Ovary (tissue), 9 donors: ENCODE results near the gene OPN5. TPM values are rescaled to one million over a fixed set of nuclear protein-coding genes. Genes with fewer than 3 reads are reported as not detected.

Experiments used
- DNase-seq, 5 donors: peaks; one replicate each; pipeline ENCODE4 v3.0.0-alpha.2; 2019 to 2020
- H3K27ac ChIP-seq, 2 donors: fragments of 200-600 bp; one replicate each; pipeline versions ENCODE4 v1.5.1 to v1.8.0; 2019 to 2022
- H3K27me3 ChIP-seq: fragments of 200-600 bp; one replicate; pipeline ENCODE4 v1.8.0; 2022
- H3K36me3 ChIP-seq: fragments of 200-600 bp; sonication (generic); one replicate; pipeline ENCODE4 v1.5.1; 2019
- H3K4me1 ChIP-seq: one replicate; pipeline ENCODE4 v1.8.1; 2013; ENCODE audit warnings: mild to moderate bottlenecking, moderate library complexity; ENCODE audit not compliant: insufficient read depth
- H3K4me3 ChIP-seq: fragments of 200-600 bp; sonication (generic); one replicate; pipeline ENCODE4 v1.5.1; 2017
- H3K9me3 ChIP-seq, 2 donors: fragments of 200-600 bp in 1 of 2; sonication (generic) in 1 of 2; one replicate each; pipeline versions ENCODE4 v1.5.1 to v1.8.1; 2013 to 2019; ENCODE audit warnings: mild to moderate bottlenecking in 1 of 2, moderate library complexity in 1 of 2
- EP300 ChIP-seq: sonication (generic); formaldehyde crosslinking; IDR thresholded peaks from one replicate; pipeline ENCODE4 v1.6.1; 2017; ENCODE audit warnings: antibody characterized with exemption
- POLR2A ChIP-seq: fragments of 450-650 bp; IDR thresholded peaks from one replicate; pipeline ENCODE4 v1.6.1; 2017; ENCODE audit warnings: antibody characterized with exemption, mild to moderate bottlenecking, moderate library complexity
- WGBS, 3 donors: extraction: QIAGEN DNeasy Blood & Tissue Kit in 1 of 3; methylation state at CpG; one replicate each; pipeline versions ENCODE4 v1.1.5 to v1.1.7; 2013 to 2017; 5-methylcytosine and 5-hydroxymethylcytosine counted together
- intact Hi-C, 4 donors: fragments of 100-400 bp; cut with DNase I; formaldehyde crosslinking; loops; one replicate each; pipeline versions ENCODE4 v1.11.0 to v1.15.1; 2022 to 2023
- polyA plus RNA-seq, 2 donors: library from polyadenylated mRNA; stranded (reverse); fragments of 200-250 nt in 1 of 2; fragments of 350-450 nt in 1 of 2; fragmentation: Illumina TruSeq in 1 of 2; extraction: RNeasy Lipid Tissue Mini Kit (QIAGEN cat#74804) in 1 of 2; gene quantifications; one replicate each; pipeline ENCODE4 v1.2.3, GENCODE V29; 2013 to 2014
- total RNA-seq, 7 donors: library from RNA; depleted of rRNA in 2 of 7; stranded (reverse); fragments of >200 nt in 2 of 7; fragmentation: NEBNext Ultra II Directional in 3 of 7; extraction: Animal tissue kit (Norgen Biotek cat#: 25700) in 3 of 7; gene quantifications; one replicate each; pipeline versions ENCODE4 v1.1.0 to v1.2.4, GENCODE V29; 2016 to 2023
- TF ChIP-seq, protein P1 (sequence below), 3 donors: fragments of 450-650 bp in 2 of 3; fragments of 200-600 bp in 1 of 3; IDR thresholded peaks; one replicate each; pipeline versions ENCODE4 v1.5.1 to v1.8.0; 2016 to 2022; ENCODE audit warnings: antibody characterized with exemption in 3 of 3, mild to moderate bottlenecking in 1 of 3
- donor health status: DM: no; HTN: no; CAD: no; lungs with moderate emphysema.
- donor health status: DM: no; HTN: no; CAD: no.
- donor health status: Bipolar disorder and iron deficiency.
- donor health status: DM: yes; HTN: yes; CAD: no.
- donor health status: DM: no; HTN: no; CAD: no.
- donor health status: DM: yes; HTN: yes; CAD: no.

The OPN5 gene
- total and polyA plus RNA-seq, 9 donors, result not detected

DNA sequence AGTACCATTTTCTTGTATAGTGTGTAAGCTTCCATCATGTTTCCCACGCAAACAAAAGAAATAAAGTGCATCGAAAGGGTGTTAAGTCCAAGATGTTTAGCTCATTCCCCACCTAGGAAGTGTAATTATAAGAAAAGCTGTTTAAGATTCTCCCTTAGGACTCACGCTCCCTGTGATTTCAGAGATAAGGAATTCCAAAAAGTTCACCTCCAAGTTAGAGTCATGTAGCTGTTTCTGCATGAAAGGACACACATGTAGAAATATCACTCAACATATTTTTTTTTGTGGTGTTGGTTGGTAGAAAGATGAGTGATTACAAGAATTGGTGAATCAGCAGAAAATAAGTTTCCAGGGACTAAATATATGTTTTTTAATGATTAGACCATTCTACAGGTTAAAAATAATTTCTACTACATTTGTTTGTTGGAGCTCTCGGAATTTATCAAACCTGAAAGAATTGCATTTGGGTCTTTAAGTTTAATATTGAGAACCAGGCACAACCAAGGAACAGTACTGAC, 10.4 kb downstream of the OPN5 start:
- no peaks in the 10 kb centered on the region for H3K27me3 ChIP-seq
- intact Hi-C loops, result loop anchor here in 1 of 4 donors (10.0 kb wide), 1 partner anchor 897 kb away; no protein-coding TSS in a partner anchor
- H3K9me3 ChIP-seq, result no peaks in the 10 kb centered on the region
- no peak overlapping the region for H3K27ac ChIP-seq
- no peak overlapping the region for H3K4me3 ChIP-seq
- H3K36me3 ChIP-seq, result no peaks in the 10 kb centered on the region
- no peak for DNase-seq
- H3K4me1 ChIP-seq, result peaks cover 5% of the 10 kb centered on the region
- TF ChIP-seq EP300 (no peak), POLR2A (no peak)
- TF ChIP-seq, protein P1, sequence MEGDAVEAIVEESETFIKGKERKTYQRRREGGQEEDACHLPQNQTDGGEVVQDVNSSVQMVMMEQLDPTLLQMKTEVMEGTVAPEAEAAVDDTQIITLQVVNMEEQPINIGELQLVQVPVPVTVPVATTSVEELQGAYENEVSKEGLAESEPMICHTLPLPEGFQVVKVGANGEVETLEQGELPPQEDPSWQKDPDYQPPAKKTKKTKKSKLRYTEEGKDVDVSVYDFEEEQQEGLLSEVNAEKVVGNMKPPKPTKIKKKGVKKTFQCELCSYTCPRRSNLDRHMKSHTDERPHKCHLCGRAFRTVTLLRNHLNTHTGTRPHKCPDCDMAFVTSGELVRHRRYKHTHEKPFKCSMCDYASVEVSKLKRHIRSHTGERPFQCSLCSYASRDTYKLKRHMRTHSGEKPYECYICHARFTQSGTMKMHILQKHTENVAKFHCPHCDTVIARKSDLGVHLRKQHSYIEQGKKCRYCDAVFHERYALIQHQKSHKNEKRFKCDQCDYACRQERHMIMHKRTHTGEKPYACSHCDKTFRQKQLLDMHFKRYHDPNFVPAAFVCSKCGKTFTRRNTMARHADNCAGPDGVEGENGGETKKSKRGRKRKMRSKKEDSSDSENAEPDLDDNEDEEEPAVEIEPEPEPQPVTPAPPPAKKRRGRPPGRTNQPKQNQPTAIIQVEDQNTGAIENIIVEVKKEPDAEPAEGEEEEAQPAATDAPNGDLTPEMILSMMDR (IDR thresholded peaks at IDR 0.05), result no peak
- 69 to 88% (median 81%) methylated on average over 4 of the region's 4 CpGs for WGBS, 3 donors

DNA sequence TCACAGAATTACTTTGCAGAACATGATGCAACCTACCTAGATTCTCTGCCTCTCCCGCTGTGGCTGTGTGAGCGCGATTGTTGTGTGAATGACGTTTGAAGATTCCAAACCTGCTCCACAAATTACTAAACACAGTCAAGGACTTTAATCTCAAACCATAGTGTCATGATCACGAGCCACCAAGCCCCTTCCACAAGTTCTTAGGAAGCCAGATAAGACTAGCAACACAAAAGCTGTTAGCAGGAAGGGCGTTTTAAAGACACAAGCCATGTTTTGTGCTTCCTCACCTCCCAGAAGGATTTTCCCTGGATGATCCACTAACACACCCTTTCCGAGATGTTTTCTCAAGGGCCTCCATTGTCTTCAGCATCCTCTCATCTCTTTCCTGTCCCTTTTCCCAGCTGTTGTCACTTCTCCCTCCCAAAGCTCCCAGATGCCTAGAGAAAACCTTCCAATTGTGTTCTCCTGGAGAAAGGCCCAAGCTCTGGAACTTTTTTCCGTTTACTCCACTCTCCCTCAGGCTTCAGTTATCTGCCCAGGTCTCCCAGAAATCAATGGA, 12.8 kb downstream of the OPN5 start:
- 80 to 84% (median 83%) methylated on average over 8 of the region's 8 CpGs for WGBS, 3 donors
- intact Hi-C loops, result loop anchor here in 1 of 4 donors (10.0 kb wide), 1 partner anchor 900 kb away; no protein-coding TSS in a partner anchor
- no peaks in the 10 kb centered on the region for H3K27me3 ChIP-seq
- H3K36me3 ChIP-seq, result no peaks in the 10 kb centered on the region
- no peaks in the 10 kb centered on the region for H3K9me3 ChIP-seq
- DNase-seq, result no peak
- H3K4me1 ChIP-seq, result no peaks in the 10 kb centered on the region
- H3K27ac ChIP-seq, result no peak overlapping the region
- no peak for TF ChIP-seq EP300
- TF ChIP-seq, protein P1 (IDR thresholded peaks at IDR 0.05), result no peak
- TF ChIP-seq POLR2A, result no peak
- no peak overlapping the region for H3K4me3 ChIP-seq

DNA sequence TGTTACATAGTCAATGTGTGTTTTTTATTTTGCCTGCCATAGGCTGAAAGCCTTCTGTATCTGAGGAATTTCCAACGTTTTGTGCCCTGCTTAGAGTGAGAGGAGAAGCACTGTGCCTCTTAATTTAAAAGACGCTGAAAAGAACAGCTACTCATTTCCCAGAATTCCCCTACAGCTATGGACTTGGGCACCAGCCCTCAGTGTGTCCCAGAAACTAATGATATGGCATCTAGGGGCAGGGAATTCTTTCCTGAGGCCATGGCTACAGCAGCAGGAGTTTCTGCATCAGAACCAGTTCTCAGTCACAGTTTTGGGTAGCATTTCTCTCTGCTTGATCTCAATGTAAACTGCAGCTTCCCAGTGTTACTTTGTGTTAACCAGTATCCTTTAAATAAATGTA, 20.2 kb downstream of the OPN5 start:
- intact Hi-C loops, result no loop called here
- Histone ChIP-seq H3K9me3 (no peaks in the 10 kb centered on the region), H3K4me1 (no peaks in the 10 kb centered on the region), H3K4me3 (no peak overlapping the region), H3K27ac (no peak overlapping the region), H3K36me3 (no peaks in the 10 kb centered on the region), H3K27me3 (no peaks in the 10 kb centered on the region)
- no peak for DNase-seq
- TF ChIP-seq, protein P1 (IDR thresholded peaks at IDR 0.05), result no peak
- no peak for TF ChIP-seq EP300
- no peak for TF ChIP-seq POLR2A
- 36 to 49% (median 46%) methylated on average over 2 of the region's 2 CpGs for WGBS, 3 donors

DNA sequence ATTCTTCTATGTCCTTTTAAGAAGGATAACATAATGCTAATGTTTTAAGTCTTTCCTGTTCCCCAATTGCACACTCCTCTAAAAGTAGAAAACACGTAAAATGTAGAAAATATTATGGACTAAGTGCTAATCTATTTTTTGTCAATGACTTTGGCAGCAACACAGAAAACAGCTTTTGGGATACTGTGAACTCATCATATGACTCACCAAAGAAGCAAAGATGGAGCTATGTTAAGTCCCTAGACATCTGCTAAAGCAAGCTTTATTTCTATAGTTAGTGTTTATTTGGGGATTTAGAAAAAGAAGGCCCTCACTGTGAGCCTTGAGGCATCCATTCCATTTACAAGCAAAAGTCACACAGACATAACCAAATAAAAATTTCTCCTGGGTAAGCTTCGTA, 23.0 kb downstream of the OPN5 start:
- intact Hi-C loops, result no loop called here
- WGBS, 3 donors, result 70 to 77% (median 74%) methylated on average over 2 of the region's 2 CpGs
- H3K27me3 ChIP-seq, result no peaks in the 10 kb centered on the region
- TF ChIP-seq, protein P1 (IDR thresholded peaks at IDR 0.05), result no peak
- TF ChIP-seq EP300, result no peak
- TF ChIP-seq POLR2A, result no peak
- no peak overlapping the region for H3K27ac ChIP-seq
- DNase-seq, result no peak
- H3K36me3 ChIP-seq, result no peaks in the 10 kb centered on the region
- H3K4me3 ChIP-seq, result no peak overlapping the region
- no peaks in the 10 kb centered on the region for H3K9me3 ChIP-seq
- H3K4me1 ChIP-seq, result no peaks in the 10 kb centered on the region
